Measurements from ENCODE around the gene ARF1. TPM values are rescaled to one million over a fixed set of nuclear protein-coding genes. Genes with fewer than 3 reads are reported as not detected.

Gene ARF1
- total and polyA plus RNA-seq, 5 donors: 299 to 395 (median 350) TPM

GRCh38 chr1:228098323-228098931, 15.9 kb downstream of the ARF1 start:
- Histone ChIP-seq H3K4me1 (ENCODE audit: control insufficient read depth, insufficient read depth, low read length) (peaks cover 3% of the 10 kb centered on the region), H3K27me3 (ENCODE audit: control insufficient read depth, insufficient read depth) (no peaks in the 10 kb centered on the region), H3K4me3 (ENCODE audit: low read length) (no peak overlapping the region), H3K9me3 (ENCODE audit: control insufficient read depth, low read length) (no peaks in the 10 kb centered on the region), H3K27ac (ENCODE audit: low read length) (no peak overlapping the region)
- intact Hi-C loops (cut with DNase I): no loop called here
- ATAC-seq (no peak), DNase-seq (no peak)
- 85% methylated on average over 28 of the region's 28 CpGs for WGBS

DNA sequence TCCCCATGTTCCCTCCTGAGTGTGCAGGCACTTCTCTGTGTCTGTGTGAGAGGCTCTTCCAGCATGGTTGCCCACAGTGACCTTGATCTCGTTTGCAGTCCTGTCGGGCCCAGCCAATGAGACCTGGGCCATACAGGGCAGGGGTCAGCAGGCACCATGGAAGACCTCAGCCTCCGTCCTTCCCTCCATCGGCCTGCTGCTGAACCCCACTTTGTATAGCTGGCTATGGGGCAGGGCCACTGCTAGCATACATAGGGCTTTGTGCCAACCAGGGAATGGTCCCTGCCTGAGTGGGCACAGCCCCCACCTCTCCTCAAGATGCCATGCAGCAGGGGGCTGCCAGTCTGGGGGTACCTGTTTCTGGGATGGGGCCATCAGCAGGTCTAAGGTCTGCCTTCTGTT, 16.8 kb downstream of the ARF1 start:
- intact Hi-C loops (cut with DNase I): no loop called here
- ATAC-seq (no peak), DNase-seq (no peak)
- WGBS: 68% methylated on average over 4 of the region's 4 CpGs
- no peaks in the 10 kb centered on the region for H3K27me3 ChIP-seq (ENCODE audit: control insufficient read depth, insufficient read depth)
- no peak overlapping the region for H3K4me3 ChIP-seq (ENCODE audit: low read length)
- no peaks in the 10 kb centered on the region for H3K9me3 ChIP-seq (ENCODE audit: control insufficient read depth, low read length)
- peaks cover 5% of the 10 kb centered on the region for H3K4me1 ChIP-seq (ENCODE audit: control insufficient read depth, insufficient read depth, low read length)
- H3K27ac ChIP-seq (ENCODE audit: low read length): no peak overlapping the region

- Histone ChIP-seq H3K4me3 (ENCODE audit: low read length) (no peak overlapping the region), H3K27me3 (ENCODE audit: control insufficient read depth, insufficient read depth) (no peaks in the 10 kb centered on the region), H3K9me3 (ENCODE audit: control insufficient read depth, low read length) (no peaks in the 10 kb centered on the region), H3K27ac (ENCODE audit: low read length) (no peak overlapping the region), H3K4me1 (ENCODE audit: control insufficient read depth, insufficient read depth, low read length) (peaks cover 3% of the 10 kb centered on the region)
- 72% methylated on average over 12 of the region's 12 CpGs for WGBS
- intact Hi-C loops (cut with DNase I): no loop called here
- ATAC-seq (no peak), DNase-seq (peak in 1 of 3 donors; percentile 19)
These were observed 18.5 kb downstream of the ARF1 start for GRCh38 chr1:228100822-228101613.

DNA sequence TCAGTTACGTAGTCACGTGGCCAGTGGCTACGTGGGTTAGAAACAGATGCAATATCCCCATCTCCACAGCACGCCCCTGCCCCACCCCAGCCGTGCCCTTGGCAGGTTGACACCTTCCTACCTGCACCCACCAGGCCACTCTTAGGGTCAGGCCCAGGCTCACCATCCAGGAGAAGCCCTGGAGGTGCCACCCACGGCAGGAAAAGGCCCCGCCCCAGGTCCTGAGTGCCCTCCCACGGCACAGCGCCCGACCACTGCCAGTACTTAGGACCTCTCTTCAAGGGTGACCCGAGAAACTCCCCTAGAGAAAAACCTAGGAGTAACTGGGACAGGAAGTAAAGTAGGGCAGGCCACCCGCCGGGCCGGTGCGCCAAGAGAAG, 19.1 kb downstream of the ARF1 start:
- WGBS: 53% methylated on average over 15 of the region's 15 CpGs
- peaks cover 2% of the 10 kb centered on the region for H3K4me1 ChIP-seq (ENCODE audit: control insufficient read depth, insufficient read depth, low read length)
- no peaks in the 10 kb centered on the region for H3K27me3 ChIP-seq (ENCODE audit: control insufficient read depth, insufficient read depth)
- ATAC-seq (no peak), DNase-seq (no peak)
- intact Hi-C loops (cut with DNase I): no loop called here
- H3K9me3 ChIP-seq (ENCODE audit: control insufficient read depth, low read length): no peaks in the 10 kb centered on the region
- H3K4me3 ChIP-seq (ENCODE audit: low read length): no peak overlapping the region
- no peak overlapping the region for H3K27ac ChIP-seq (ENCODE audit: low read length)

DNA sequence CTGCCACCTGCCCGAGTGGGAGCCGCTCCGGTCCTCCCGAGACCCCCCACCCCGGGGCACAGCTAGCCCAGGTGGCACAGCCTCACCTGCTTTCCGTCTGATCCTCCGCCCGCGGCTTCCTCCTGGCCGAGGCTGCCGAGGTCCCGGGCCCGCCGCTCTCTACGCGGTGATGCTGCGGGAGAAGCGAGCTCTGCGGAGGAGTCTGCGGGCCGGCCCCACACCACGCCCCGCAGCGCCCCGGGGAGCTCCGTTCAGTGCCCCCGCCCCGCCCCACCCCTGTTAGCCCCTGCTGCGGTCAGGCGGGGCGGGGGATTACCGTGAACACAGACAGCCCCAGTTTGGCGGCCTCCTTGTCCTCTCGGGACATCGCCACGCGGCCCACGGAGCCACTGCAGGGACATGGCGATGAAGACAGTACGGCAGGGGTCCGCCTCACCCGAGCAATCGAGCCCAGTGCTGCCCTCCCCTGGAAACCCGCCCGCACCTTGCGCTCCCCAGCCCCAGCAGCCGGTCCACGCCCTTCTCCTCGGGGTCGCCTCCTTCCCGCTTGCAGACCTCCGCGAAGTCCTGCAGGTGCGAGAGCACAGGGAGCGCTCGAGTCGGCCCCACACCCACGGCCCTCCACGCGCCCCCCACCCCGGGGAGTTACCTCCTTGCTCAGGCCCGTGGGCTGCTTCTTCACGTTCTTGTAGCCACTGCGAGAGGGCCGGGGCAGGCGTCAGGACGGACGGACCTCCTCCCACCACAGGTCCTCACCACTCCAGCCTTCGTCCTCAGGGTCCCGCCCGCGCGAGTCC, 19.7 kb downstream of the ARF1 start:
- Histone ChIP-seq H3K27me3 (ENCODE audit: control insufficient read depth, insufficient read depth) (no peaks in the 10 kb centered on the region), H3K9me3 (ENCODE audit: control insufficient read depth, low read length) (no peaks in the 10 kb centered on the region), H3K27ac (ENCODE audit: low read length) (no peak overlapping the region), H3K4me3 (ENCODE audit: low read length) (peak overlapping the region; percentile 78), H3K4me1 (ENCODE audit: control insufficient read depth, insufficient read depth, low read length) (peaks cover 2% of the 10 kb centered on the region)
- intact Hi-C loops (cut with DNase I): no loop called here
- DNase-seq (peak in 2 of 3 donors; percentile 52 to 76), ATAC-seq (peak; percentile 1 to 4)
- WGBS: 8% methylated on average over 73 of the region's 73 CpGs

DNA sequence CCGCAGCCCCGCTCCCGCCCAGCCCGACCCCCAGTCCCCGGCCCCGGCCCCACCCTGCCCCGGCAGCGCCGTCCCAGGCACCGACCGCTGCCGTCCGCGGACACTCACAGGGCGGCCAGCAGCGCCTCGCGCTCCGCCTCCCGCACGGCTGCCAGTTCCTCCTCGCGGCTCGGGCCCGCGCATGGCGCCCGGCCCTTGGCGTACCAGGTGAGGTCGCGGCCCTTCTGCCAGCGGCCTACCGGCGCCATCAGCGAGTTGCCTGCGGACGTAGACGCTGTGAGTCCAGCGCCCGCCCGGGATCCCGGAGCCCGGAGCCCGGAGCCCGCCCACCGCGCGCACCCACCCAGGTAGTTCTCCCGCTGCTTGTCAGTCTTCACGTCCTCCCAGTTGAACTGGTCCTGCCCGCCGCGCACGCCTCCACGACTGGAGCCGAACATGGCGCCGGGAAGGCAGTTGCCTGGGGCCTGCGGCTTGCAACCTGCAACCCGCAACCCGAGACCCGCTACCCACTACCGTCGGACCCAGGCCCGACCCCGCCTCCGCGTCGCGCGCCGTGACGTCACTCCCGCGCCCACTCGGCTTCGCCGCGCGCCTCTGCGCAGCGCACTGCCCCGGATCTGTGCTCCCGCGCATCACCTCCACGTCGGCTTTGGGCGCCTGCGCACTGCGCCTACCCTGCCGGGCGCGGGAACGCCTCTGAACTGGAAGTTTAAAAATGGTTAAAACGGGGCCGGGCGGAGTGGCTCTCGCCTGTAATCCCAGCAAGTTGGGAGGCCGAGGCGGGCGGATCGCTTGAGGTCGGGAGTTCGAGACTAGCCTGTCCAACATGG, 20.5 kb downstream of the ARF1 start, which contains the start of gene C1orf35:
Gene C1orf35 (minus strand): TSS at position 535 of the 830 bp plus-strand sequence. CDS start 98 bp downstream, at position 437.
- Histone ChIP-seq H3K9me3 (ENCODE audit: control insufficient read depth, low read length) (no peaks in the 10 kb centered on the region), H3K4me3 (ENCODE audit: low read length) (peak within 1 kb of the TSS; percentile 78), H3K4me1 (ENCODE audit: control insufficient read depth, insufficient read depth, low read length) (peaks cover 2% of the 10 kb centered on the region), H3K27ac (ENCODE audit: low read length) (peak within 1 kb of the TSS; percentile 62), H3K27me3 (ENCODE audit: control insufficient read depth, insufficient read depth) (no peaks in the 10 kb centered on the region)
- intact Hi-C loops (cut with DNase I): no loop called here
- DNase-seq (peak; percentile 96 to 98 (median 98)), ATAC-seq (peak; percentile 88 to 91)
- under 1% methylated on average over 104 of the region's 104 CpGs for WGBS

GRCh38 chr1:228104526-228105269, 22.2 kb downstream of the ARF1 start:
- DNase-seq: peak in 1 of 3 donors; percentile 64
- 58% methylated on average over 7 of the region's 7 CpGs for WGBS
- Histone ChIP-seq H3K27ac (ENCODE audit: low read length) (no peak overlapping the region), H3K4me3 (ENCODE audit: low read length) (no peak overlapping the region), H3K27me3 (ENCODE audit: control insufficient read depth, insufficient read depth) (no peaks in the 10 kb centered on the region), H3K4me1 (ENCODE audit: control insufficient read depth, insufficient read depth, low read length) (peaks cover 5% of the 10 kb centered on the region), H3K9me3 (ENCODE audit: control insufficient read depth, low read length) (no peaks in the 10 kb centered on the region)
- intact Hi-C loops (cut with DNase I): no loop called here
- ATAC-seq: no peak

- DNase-seq (peak in 1 of 3 donors; percentile 43), ATAC-seq (no peak)
- Histone ChIP-seq H3K27me3 (ENCODE audit: control insufficient read depth, insufficient read depth) (no peaks in the 10 kb centered on the region), H3K9me3 (ENCODE audit: control insufficient read depth, low read length) (no peaks in the 10 kb centered on the region), H3K4me3 (ENCODE audit: low read length) (no peak overlapping the region), H3K4me1 (ENCODE audit: control insufficient read depth, insufficient read depth, low read length) (peaks cover 5% of the 10 kb centered on the region), H3K27ac (ENCODE audit: low read length) (no peak overlapping the region)
- intact Hi-C loops (cut with DNase I): no loop called here
- WGBS: 71% methylated on average over 9 of the region's 9 CpGs
These were observed 22.9 kb downstream of the ARF1 start for GRCh38 chr1:228105270-228105995.

GRCh38 chr1:228105996-228106799, 23.7 kb downstream of the ARF1 start:
- WGBS: 78% methylated on average over 8 of the region's 8 CpGs
- Histone ChIP-seq H3K4me1 (ENCODE audit: control insufficient read depth, insufficient read depth, low read length) (peaks cover 5% of the 10 kb centered on the region), H3K27ac (ENCODE audit: low read length) (no peak overlapping the region), H3K9me3 (ENCODE audit: control insufficient read depth, low read length) (no peaks in the 10 kb centered on the region), H3K4me3 (ENCODE audit: low read length) (no peak overlapping the region), H3K27me3 (ENCODE audit: control insufficient read depth, insufficient read depth) (no peaks in the 10 kb centered on the region)
- DNase-seq: no peak
- ATAC-seq: no peak
- intact Hi-C loops (cut with DNase I): no loop called here
